Measurements from ENCODE around the gene RNF213.

Gene RNF213

GRCh38 chr17:80446645-80447405 lies 186.2 kb downstream of the RNF213 start:
- Histone ChIP-seq H3K4me3 (no peak overlapping the region), H3K27ac (no peak overlapping the region)

GRCh38 chr17:80447790-80448189 lies 187.1 kb downstream of the RNF213 start:
- no peak overlapping the region for H3K4me3 ChIP-seq
- no peak overlapping the region for H3K27ac ChIP-seq

All from skin epidermis (tissue), 12 donors.